HepG2 (cell line): ENCODE measurements around the gene NUCB1. TPM values are rescaled to one million over a fixed set of nuclear protein-coding genes. Genes with fewer than 3 reads are reported as not detected.

Experiments
- AKAP8 ChIP-seq: sonication (generic); formaldehyde crosslinking; IDR thresholded peaks from 2 replicates; pipeline ENCODE4 v1.5.1; 2020; ENCODE audit warnings: mild to moderate bottlenecking, missing genetic modification reagents
- CHD4 ChIP-seq: fragments of 200-600 bp; sonication (generic); IDR thresholded peaks from 2 replicates; pipeline ENCODE4 v1.7.0; 2017; ENCODE audit warnings: mild to moderate bottlenecking, low read length, borderline replicate concordance
- E2F2 ChIP-seq: sonication (generic); formaldehyde crosslinking; IDR thresholded peaks from 2 replicates; pipeline ENCODE4 v1.4.0; 2020; ENCODE audit warnings: missing genetic modification reagents, borderline replicate concordance
- KDM6A ChIP-seq: IDR thresholded peaks from 2 replicates; pipeline ENCODE4 v1.6.1; 2016; ENCODE audit warnings: low read depth
- MBD4 ChIP-seq: IDR thresholded peaks from 2 replicates; pipeline ENCODE4 v1.6.1; 2012; ENCODE audit warnings: low read length, inconsistent platforms, borderline replicate concordance
- ONECUT2 ChIP-seq: sonication (generic); formaldehyde crosslinking; IDR thresholded peaks from 2 replicates; pipeline ENCODE4 v1.4.0; 2020; ENCODE audit warnings: missing genetic modification reagents
- PHF8 ChIP-seq: sonication (generic); formaldehyde crosslinking; IDR thresholded peaks from 2 replicates; pipeline ENCODE4 v1.5.0; 2020; ENCODE audit warnings: missing genetic modification reagents
- REL ChIP-seq: sonication (generic); formaldehyde crosslinking; conservative IDR thresholded peaks from 2 replicates; pipeline ENCODE4 v1.8.0; 2022; ENCODE audit warnings: mild to moderate bottlenecking, missing genetic modification reagents, moderate library complexity
- ZBTB4 ChIP-seq: sonication (generic); formaldehyde crosslinking; IDR thresholded peaks from 2 replicates; pipeline ENCODE4 v1.4.0; 2020; ENCODE audit warnings: missing genetic modification reagents, mild to moderate bottlenecking, borderline replicate concordance
- ZNF225 ChIP-seq: sonication (generic); formaldehyde crosslinking; IDR thresholded peaks from 2 replicates; pipeline ENCODE4 v1.4.0; 2020; ENCODE audit warnings: mild to moderate bottlenecking, missing genetic modification reagents
- ZNF333 ChIP-seq: sonication (generic); formaldehyde crosslinking; IDR thresholded peaks from 2 replicates; pipeline ENCODE4 v1.4.0; 2020; ENCODE audit warnings: mild to moderate bottlenecking, missing genetic modification reagents, borderline replicate concordance
- ZNF431 ChIP-seq: sonication (generic); formaldehyde crosslinking; IDR thresholded peaks from 2 replicates; pipeline ENCODE4 v1.9.0; 2022; ENCODE audit warnings: missing genetic modification reagents, low read depth, mild to moderate bottlenecking, borderline replicate concordance
- ZNF550 ChIP-seq: sonication (generic); formaldehyde crosslinking; IDR thresholded peaks from 2 replicates; pipeline ENCODE4 v1.4.0; 2020; ENCODE audit warnings: mild to moderate bottlenecking, missing genetic modification reagents, borderline replicate concordance
- polyA plus RNA-seq, 8 experiments: library from polyadenylated mRNA; depleted of rRNA in 3 of 8; stranded (reverse) in 7 of 8; unstranded in 1 of 8; fragments of >200 nt; fragmentation: Illumina TruSeq in 4 of 8; extraction: Trizol in 4 of 8; gene quantifications; 2 replicates each; pipeline versions ENCODE4 v1.2.1 to v1.2.3, GENCODE V29; 2011 to 2016; ENCODE audit warnings: low read depth in 4 of 8, missing spikeins in 1 of 8, mixed read lengths in 1 of 8; ENCODE audit not compliant: insufficient read depth in 1 of 8
- total RNA-seq, 5 experiments: library from RNA; depleted of rRNA; stranded (reverse); fragments of >200 nt; fragmentation: Illumina TruSeq; extraction: Trizol; gene quantifications; 2 replicates each; pipeline ENCODE4 v1.2.3, GENCODE V29; 2016; ENCODE audit warnings: low read depth in 1 of 5
- TF ChIP-seq, protein P1 (sequence below): sonication (generic); formaldehyde crosslinking; IDR thresholded peaks from 2 replicates; pipeline ENCODE4 v1.4.0; 2020; ENCODE audit warnings: mild to moderate bottlenecking, missing genetic modification reagents
- TF ChIP-seq, protein P2 (sequence below): sonication (generic); formaldehyde crosslinking; IDR thresholded peaks from 2 replicates; pipeline ENCODE4 v1.5.0; 2020; ENCODE audit warnings: missing genetic modification reagents, mild to moderate bottlenecking, borderline replicate concordance

Gene NUCB1
- total and polyA plus RNA-seq, 2 of the 13 experiments (the other 11 are each of a cell fraction or from before 2014, with no cell fraction given): 82.3 to 106 TPM

DNA sequence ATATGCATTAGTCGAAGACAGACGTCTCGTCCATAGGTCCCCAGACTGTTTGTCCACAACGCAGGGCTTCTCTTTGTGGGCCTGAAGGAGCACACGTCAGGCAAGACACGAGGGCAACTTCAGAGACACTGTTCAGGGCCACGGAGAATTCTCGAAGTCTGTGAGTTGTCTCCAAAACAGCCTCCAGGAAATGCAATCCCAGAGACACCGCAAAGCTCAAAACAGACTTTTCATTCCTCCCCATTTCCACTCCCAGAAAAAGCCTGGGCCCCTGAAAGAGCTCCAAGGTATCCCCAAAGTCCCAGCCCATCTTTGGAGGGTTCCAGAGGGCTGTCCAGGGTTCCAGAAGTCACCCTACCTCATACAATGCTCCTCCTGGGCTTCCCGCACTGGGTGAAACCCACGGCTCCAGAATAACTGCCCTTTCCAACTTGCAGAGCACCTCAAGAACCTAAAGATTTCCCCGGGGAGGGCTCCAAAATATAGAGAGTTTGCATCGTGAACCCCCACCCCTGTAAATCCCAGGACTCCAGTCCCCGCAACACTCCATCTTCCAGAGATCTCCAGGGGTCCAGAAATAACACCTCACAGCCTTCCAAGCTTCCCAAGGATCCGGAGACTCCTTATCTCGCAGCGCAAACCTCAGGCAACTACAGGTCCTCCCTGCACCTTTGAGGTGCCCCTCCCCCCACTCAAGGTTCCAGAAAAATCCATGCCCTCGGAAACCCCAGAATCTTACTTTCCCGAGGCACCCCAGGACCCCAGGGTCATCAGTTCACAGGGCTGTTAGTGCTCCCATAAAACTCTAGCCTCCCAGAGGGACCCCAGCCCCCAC lies 64.3 kb downstream of the NUCB1 start (continued):
- TF ChIP-seq, protein P1, sequence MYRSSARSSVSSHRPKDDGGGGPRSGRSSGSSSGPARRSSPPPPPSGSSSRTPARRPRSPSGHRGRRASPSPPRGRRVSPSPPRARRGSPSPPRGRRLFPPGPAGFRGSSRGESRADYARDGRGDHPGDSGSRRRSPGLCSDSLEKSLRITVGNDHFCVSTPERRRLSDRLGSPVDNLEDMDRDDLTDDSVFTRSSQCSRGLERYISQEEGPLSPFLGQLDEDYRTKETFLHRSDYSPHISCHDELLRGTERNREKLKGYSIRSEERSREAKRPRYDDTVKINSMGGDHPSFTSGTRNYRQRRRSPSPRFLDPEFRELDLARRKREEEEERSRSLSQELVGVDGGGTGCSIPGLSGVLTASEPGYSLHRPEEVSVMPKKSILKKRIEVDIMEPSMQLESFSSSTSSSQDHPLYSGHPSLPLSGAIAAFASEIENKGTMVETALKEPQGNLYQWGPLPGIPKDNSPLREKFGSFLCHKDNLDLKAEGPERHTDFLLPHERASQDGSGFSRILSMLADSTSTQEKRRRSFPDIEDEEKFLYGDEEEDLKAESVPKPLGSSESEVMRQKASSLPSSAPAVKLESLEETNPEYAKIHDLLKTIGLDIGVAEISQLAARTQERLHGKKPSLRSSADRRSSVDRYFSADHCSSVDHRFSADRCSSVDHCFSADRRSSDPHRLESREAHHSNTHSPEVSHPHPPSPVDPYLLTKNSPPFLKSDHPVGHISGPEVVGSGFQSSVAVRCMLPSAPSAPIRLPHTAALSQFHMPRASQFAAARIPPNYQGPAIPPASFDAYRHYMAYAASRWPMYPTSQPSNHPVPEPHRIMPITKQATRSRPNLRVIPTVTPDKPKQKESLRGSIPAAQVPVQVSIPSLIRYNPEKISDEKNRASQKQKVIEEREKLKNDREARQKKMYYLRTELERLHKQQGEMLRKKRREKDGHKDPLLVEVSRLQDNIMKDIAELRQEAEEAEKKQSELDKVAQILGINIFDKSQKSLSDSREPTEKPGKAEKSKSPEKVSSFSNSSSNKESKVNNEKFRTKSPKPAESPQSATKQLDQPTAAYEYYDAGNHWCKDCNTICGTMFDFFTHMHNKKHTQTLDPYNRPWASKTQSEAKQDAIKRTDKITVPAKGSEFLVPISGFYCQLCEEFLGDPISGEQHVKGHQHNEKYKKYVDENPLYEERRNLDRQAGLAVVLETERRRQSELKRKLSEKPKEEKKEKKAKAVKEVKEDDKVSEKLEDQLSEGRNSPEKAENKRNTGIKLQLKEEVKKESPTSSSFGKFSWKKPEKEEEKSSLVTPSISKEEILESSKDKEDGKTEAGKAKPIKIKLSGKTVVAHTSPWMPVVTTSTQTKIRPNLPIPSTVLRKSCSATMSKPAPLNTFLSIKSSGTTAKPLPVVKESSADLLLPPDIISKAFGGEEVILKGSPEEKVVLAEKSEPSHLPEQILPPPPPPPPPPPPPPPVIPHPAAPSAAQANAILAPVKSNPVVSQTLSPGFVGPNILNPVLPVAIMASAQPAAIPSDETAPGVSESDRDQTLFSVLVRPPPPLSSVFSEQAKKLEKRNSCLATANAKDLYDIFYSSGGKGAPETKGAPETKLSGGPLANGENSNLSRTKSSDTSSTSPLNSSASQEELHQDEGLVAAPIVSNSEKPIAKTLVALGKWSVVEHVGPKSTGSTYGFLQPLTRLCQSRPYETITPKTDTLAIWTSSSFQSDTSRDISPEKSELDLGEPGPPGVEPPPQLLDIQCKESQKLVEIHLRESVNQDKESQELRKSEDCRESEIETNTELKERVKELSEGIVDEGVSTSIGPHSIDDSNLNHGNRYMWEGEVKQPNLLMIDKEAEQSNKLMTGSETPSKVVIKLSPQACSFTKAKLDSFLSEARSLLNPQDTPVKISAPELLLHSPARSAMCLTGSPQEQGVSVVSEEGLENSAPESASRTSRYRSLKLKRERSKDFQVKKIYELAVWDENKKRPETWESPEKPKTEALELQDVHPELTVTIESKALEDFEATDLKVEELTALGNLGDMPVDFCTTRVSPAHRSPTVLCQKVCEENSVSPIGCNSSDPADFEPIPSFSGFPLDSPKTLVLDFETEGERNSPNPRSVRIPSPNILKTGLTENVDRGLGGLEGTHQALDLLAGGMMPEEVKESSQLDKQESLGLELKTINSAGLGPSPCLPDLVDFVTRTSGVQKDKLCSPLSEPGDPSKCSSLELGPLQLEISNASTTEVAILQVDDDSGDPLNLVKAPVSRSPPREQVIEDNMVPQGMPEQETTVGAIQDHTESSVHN (CRISPR knock-in tag): no peak
- TF ChIP-seq REL (CRISPR knock-in tag) (no peak), ZNF550 (CRISPR knock-in tag) (no peak), ZNF225 (CRISPR knock-in tag) (peak; percentile 30; the same call in 1 of the 2 replicates), CHD4 (no peak), ZNF333 (CRISPR knock-in tag) (no peak), ONECUT2 (CRISPR knock-in tag) (no peak), MBD4 (no peak), ZBTB4 (no peak), AKAP8 (CRISPR knock-in tag) (no peak), PHF8 (CRISPR knock-in tag) (no peak; the same call in 1 of the 2 replicates), ZNF431 (CRISPR knock-in tag) (no peak), KDM6A (no peak), E2F2 (CRISPR knock-in tag) (no peak)
- TF ChIP-seq, protein P2, sequence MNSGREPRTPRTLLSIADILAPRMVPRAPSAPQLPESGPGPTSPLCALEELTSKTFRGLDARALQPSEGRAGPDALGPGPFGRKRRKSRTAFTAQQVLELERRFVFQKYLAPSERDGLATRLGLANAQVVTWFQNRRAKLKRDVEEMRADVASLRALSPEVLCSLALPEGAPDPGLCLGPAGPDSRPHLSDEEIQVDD (CRISPR knock-in tag): no peak
